GM12801 (cell line): ENCODE data around the gene SPAG5.

ENCODE experiments used
- TF ChIP-seq, protein P1 (sequence below): IDR thresholded peaks from one replicate; pipeline ENCODE4 v1.5.1; 2011; ENCODE audit warnings: control low read depth; ENCODE audit not compliant: insufficient read length; ENCODE audit errors: extremely low read depth

Gene SPAG5

GRCh38 chr17:28527859-28528258, 71.0 kb downstream of the SPAG5 start:
- TF ChIP-seq, protein P1, sequence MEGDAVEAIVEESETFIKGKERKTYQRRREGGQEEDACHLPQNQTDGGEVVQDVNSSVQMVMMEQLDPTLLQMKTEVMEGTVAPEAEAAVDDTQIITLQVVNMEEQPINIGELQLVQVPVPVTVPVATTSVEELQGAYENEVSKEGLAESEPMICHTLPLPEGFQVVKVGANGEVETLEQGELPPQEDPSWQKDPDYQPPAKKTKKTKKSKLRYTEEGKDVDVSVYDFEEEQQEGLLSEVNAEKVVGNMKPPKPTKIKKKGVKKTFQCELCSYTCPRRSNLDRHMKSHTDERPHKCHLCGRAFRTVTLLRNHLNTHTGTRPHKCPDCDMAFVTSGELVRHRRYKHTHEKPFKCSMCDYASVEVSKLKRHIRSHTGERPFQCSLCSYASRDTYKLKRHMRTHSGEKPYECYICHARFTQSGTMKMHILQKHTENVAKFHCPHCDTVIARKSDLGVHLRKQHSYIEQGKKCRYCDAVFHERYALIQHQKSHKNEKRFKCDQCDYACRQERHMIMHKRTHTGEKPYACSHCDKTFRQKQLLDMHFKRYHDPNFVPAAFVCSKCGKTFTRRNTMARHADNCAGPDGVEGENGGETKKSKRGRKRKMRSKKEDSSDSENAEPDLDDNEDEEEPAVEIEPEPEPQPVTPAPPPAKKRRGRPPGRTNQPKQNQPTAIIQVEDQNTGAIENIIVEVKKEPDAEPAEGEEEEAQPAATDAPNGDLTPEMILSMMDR, result no peak
